Activated CD4-positive, alpha-beta T cell treated with anti-CD3 and anti-CD28 coated beads, Interleukin-10, Interleukin-2, amounts not matched to agents 100 ng/mL and 50 ng/mL, durations not matched to agents 16 hours and 8 hours (primary cell): ENCODE data around the gene SLC39A2.
"Not testable (repeated sequence)": the region's sequence is repeated elsewhere in the genome, so short reads cannot be mapped to it uniquely, and the experiment has no call there.

Source experiments
- DNase-seq: peaks from one replicate; pipeline ENCODE4 v3.0.0-alpha.2; 2020

Gene SLC39A2

GRCh38 chr14:21026274-21026987 lies 27.3 kb downstream of the SLC39A2 start:
- DNase-seq, result no peak

- no peak for DNase-seq
These were observed 27.9 kb downstream of the SLC39A2 start for GRCh38 chr14:21026988-21027315.

GRCh38 chr14:21029917-21030316 lies 30.8 kb downstream of the SLC39A2 start, which contains the start of gene TPPP2:
Gene TPPP2, plus strand, starts transcription at chr14:21030217. Its CDS starts 365 bp downstream, at chr14:21030582.
- DNase-seq, result no peak

GRCh38 chr14:21030531-21030930 lies 31.4 kb downstream of the SLC39A2 start:
- no peak for DNase-seq

GRCh38 chr14:21032326-21033132 lies 33.4 kb downstream of the SLC39A2 start:
- DNase-seq, result no peak

GRCh38 chr14:21033133-21033698 lies 34.1 kb downstream of the SLC39A2 start:
- DNase-seq, result no peak

- no peak for DNase-seq
These were observed 35.6 kb downstream of the SLC39A2 start, which contains the start of gene RNASE13 for GRCh38 chr14:21034707-21035106. Gene RNASE13, minus strand, starts transcription at chr14:21034807. Its CDS starts 519 bp downstream, at chr14:21034288.

GRCh38 chr14:21036751-21037150 lies 37.7 kb downstream of the SLC39A2 start:
- no peak for DNase-seq

GRCh38 chr14:21037156-21037555 lies 38.1 kb downstream of the SLC39A2 start:
- no peak for DNase-seq

- DNase-seq, result no peak
These were observed 39.6 kb downstream of the SLC39A2 start for GRCh38 chr14:21038441-21039422.

- peak; percentile 36 for DNase-seq
These were observed 40.7 kb downstream of the SLC39A2 start for GRCh38 chr14:21039585-21040369.

GRCh38 chr14:21040370-21040925 lies 41.4 kb downstream of the SLC39A2 start:
- no peak for DNase-seq

- DNase-seq, result not testable (repeated sequence)
These were observed 41.8 kb downstream of the SLC39A2 start for GRCh38 chr14:21040941-21041340.

GRCh38 chr14:21041676-21042433 lies 42.8 kb downstream of the SLC39A2 start, which contains the start of gene RNASE7:
Gene RNASE7, plus strand, starts transcription at chr14:21042362. Its CDS starts 631 bp downstream, at chr14:21042993.
- DNase-seq, result no peak

GRCh38 chr14:21042918-21043317 lies 43.8 kb downstream of the SLC39A2 start:
- DNase-seq, result no peak

GRCh38 chr14:21043387-21043973 lies 44.4 kb downstream of the SLC39A2 start:
- DNase-seq, result no peak

- DNase-seq, result no peak
These were observed 45.0 kb downstream of the SLC39A2 start for GRCh38 chr14:21043974-21044618.

- DNase-seq, result no peak
These were observed 48.3 kb downstream of the SLC39A2 start for GRCh38 chr14:21047378-21047781.

- no peak for DNase-seq
These were observed 49.5 kb downstream of the SLC39A2 start for GRCh38 chr14:21048638-21049037.
